ENCODE results near the gene STT3B. TPM values are rescaled to one million over a fixed set of nuclear protein-coding genes. Genes with fewer than 3 reads are reported as not detected.

Gene STT3B
- total RNA-seq, 4 donors from 2014 or later = 69.5 to 97.0 (median 78.4) TPM

- Histone ChIP-seq H3K9me3 (peaks cover 11% of the 10 kb centered on the region), H3K27ac (no peak overlapping the region), H3K27me3 (no peaks in the 10 kb centered on the region), H3K4me3 (no peak overlapping the region), H3K4me1 (no peaks in the 10 kb centered on the region), H3K36me3 (peaks cover 15% of the 10 kb centered on the region)
- DNase-seq (ENCODE audit: low spot score in 2 of 2) = no peak
- 89% methylated on average over 1 of the region's 1 CpG for WGBS
- peak in 1 of 2 donors; percentile 30 for TF ChIP-seq CTCF (IDR thresholded peaks at IDR 0.05)
- no peak for TF ChIP-seq EP300 (IDR thresholded peaks at IDR 0.05)
Observed at GRCh38 chr3:31610700-31611275, 78.1 kb downstream of the STT3B start.

GRCh38 chr3:31613177-31613576, 80.5 kb downstream of the STT3B start:
- no peaks in the 10 kb centered on the region for H3K27me3 ChIP-seq
- 90% methylated on average over 1 of the region's 1 CpG for WGBS
- H3K27ac ChIP-seq = no peak overlapping the region
- no peak for DNase-seq (ENCODE audit: low spot score in 2 of 2)
- H3K4me3 ChIP-seq = no peak overlapping the region
- TF ChIP-seq CTCF (IDR thresholded peaks at IDR 0.05) (no peak), POLR2A (IDR thresholded peaks at IDR 0.05) (no peak), POLR2AphosphoS5 (IDR thresholded peaks at IDR 0.05) (no peak), EP300 (IDR thresholded peaks at IDR 0.05) (no peak)
- H3K4me1 ChIP-seq = no peaks in the 10 kb centered on the region
- H3K9me3 ChIP-seq = no peaks in the 10 kb centered on the region
- H3K36me3 ChIP-seq = no peaks in the 10 kb centered on the region

DNA sequence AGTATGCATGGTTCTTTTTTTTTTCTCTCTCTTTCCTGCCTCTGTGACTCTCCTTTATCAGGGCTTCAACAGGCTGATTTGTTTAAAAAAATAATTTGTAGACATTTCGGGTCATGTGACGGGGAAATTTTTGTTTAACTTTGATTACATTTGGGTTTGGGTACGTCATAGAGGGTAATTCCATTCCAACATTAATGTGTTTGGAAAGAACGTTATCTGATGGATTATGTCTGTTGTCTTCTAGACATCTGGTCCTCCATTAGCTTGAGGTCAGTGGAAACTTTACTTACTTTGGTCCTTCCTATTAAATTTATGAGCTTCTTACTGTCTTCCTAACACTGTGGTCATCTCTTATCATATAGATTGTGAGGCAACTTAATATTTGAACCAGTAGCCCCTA, 80.9 kb downstream of the STT3B start:
- WGBS = 99% methylated on average over 4 of the region's 4 CpGs

DNA sequence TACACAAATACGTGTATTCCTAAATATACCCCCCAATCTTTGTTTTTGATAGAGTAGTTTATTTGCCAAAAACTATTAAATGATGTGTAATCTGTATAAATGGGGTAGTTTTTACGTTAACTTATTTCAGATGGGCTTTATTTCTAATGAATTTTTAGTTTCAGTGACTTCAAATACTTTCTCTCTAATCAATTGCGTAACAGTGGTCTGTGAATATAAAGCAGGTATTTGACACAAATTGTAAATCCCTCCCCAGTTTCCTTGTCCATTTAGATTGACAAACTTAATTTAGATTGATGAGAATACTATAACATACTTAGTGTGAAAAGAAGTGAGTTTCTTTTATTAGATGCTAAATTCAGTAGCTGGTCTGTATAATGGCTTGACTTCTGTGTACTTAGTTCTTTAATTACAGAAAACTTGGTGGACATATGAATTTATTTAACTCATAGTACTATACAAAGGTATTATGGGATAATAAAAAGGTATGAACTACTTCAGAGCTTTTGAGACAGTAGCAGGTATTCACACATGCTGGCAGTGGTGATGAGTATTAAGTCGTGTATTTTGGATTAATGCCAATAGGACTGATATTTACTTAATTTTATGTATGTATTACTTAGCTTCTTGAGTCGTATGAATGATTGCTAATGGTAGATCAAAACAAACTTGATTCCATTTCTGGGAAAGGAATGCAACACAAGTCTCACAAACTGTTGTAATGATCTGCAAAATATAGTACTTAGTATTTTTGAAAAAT, 81.6 kb downstream of the STT3B start:
- 66% methylated on average over 5 of the region's 5 CpGs for whole genome bisulfite sequencing
- H3K27me3 ChIP-seq = no peaks in the 10 kb centered on the region
- DNase-seq (ENCODE audit: low spot score in 2 of 2) = no peak
- H3K27ac ChIP-seq = no peak overlapping the region
- H3K9me3 ChIP-seq = no peaks in the 10 kb centered on the region
- H3K36me3 ChIP-seq = peaks cover 5% of the 10 kb centered on the region
- no peaks in the 10 kb centered on the region for H3K4me1 ChIP-seq
- no peak for TF ChIP-seq CTCF (IDR thresholded peaks at IDR 0.05)
- TF ChIP-seq POLR2A (IDR thresholded peaks at IDR 0.05) = no peak
- TF ChIP-seq POLR2AphosphoS5 (IDR thresholded peaks at IDR 0.05) = no peak
- no peak for TF ChIP-seq EP300 (IDR thresholded peaks at IDR 0.05)
- H3K4me3 ChIP-seq = no peak overlapping the region

More for the DNA sequence above, 80.9 kb downstream of the STT3B start:
- no peaks in the 10 kb centered on the region for H3K27me3 ChIP-seq
- no peak overlapping the region for H3K4me3 ChIP-seq
- no peak overlapping the region for H3K27ac ChIP-seq
- DNase-seq (ENCODE audit: low spot score in 2 of 2) = no peak
- TF ChIP-seq EP300 (IDR thresholded peaks at IDR 0.05) = no peak
- TF ChIP-seq POLR2AphosphoS5 (IDR thresholded peaks at IDR 0.05) = no peak
- TF ChIP-seq CTCF (IDR thresholded peaks at IDR 0.05) = no peak
- no peak for TF ChIP-seq POLR2A (IDR thresholded peaks at IDR 0.05)
- H3K36me3 ChIP-seq = no peaks in the 10 kb centered on the region
- H3K4me1 ChIP-seq = no peaks in the 10 kb centered on the region
- no peaks in the 10 kb centered on the region for H3K9me3 ChIP-seq

DNA sequence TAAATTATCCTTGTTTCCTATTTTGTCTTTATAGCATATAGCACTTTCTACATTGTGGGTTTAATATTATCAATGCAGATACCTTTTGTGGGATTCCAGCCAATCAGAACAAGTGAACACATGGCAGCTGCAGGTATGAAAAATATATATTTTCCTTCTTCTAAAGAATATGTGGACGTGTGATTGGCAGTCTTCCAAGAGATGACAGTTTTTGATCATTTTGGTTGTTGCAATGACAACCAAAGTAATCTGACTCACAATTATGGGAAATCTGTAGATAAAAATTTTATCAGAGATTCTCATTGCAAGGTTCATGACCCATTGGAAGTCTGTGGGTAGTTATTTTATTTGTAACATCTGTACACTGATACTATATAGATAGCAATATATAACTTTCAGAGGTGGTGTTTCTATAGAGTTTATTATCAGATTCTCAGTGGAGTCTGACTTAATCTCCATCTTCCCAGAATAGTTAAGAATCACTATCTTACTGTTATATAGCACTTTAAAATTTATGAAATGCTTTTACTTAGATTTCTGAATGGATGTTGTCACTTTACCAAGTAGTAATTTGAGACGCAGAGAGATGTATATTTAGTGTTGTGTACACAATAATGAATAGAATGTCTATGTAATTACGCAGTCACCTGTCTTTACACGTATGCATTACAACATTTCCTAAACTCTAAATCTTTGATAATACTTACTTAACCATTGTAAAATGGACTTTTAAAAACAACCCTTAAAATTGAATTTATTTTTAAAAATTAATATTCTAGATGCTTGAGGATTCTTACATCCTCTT, 82.5 kb downstream of the STT3B start:
- Histone ChIP-seq H3K4me1 (no peaks in the 10 kb centered on the region), H3K36me3 (peaks cover 10% of the 10 kb centered on the region), H3K27ac (no peak overlapping the region), H3K9me3 (no peaks in the 10 kb centered on the region), H3K4me3 (no peak overlapping the region), H3K27me3 (no peaks in the 10 kb centered on the region)
- TF ChIP-seq CTCF (IDR thresholded peaks at IDR 0.05) = no peak
- TF ChIP-seq EP300 (IDR thresholded peaks at IDR 0.05) = no peak
- TF ChIP-seq POLR2AphosphoS5 (IDR thresholded peaks at IDR 0.05) = no peak
- 77% methylated on average over 4 of the region's 4 CpGs for WGBS
- no peak for DNase-seq (ENCODE audit: low spot score in 2 of 2)

All from suprapubic skin (tissue), 4 donors.